CD14-positive monocyte (primary cell): ENCODE data around the gene MYL4. TPM values are rescaled to one million over a fixed set of nuclear protein-coding genes. Genes with fewer than 3 reads are reported as not detected.
A peak's percentile ranks its signal among the peaks of the same experiment; 100 is the strongest.

ENCODE experiments used
- DNase-seq, 3 donors: peaks; one replicate each; pipeline ENCODE4 v3.0.0-alpha.2; 2011 to 2022
- H2AFZ ChIP-seq: 2 replicates; pipeline ENCODE4 v1.6.0; 2012; ENCODE audit warnings: mild to moderate bottlenecking, low read depth, low read length, inconsistent platforms; ENCODE audit not compliant: insufficient read depth, poor library complexity, severe bottlenecking
- H3K27ac ChIP-seq, 2 donors: 1 replicate in 1 of 2; 2 replicates in 1 of 2; pipeline ENCODE4 v1.5.1; 2012 to 2013; ENCODE audit warnings: low read length in 2 of 2, control low read depth in 1 of 2, inconsistent platforms in 1 of 2, low read depth in 1 of 2, mild to moderate bottlenecking in 1 of 2
- H3K27me3 ChIP-seq, 2 donors: one replicate each; pipeline versions ENCODE4 v1.6.0 to v1.6.1; 2011 to 2013; ENCODE audit warnings: low read length in 2 of 2; ENCODE audit not compliant: control insufficient read depth in 2 of 2, insufficient read depth in 2 of 2
- H3K36me3 ChIP-seq, 2 donors: replicated peaks in 1 of 2; 1 replicate in 1 of 2; 2 replicates in 1 of 2; pipeline versions ENCODE4 v1.5.1 to v1.6.1; 2012 to 2013; ENCODE audit warnings: low read length in 2 of 2, control low read depth in 1 of 2, inconsistent platforms in 1 of 2, mild to moderate bottlenecking in 1 of 2; ENCODE audit not compliant: insufficient read depth in 2 of 2, control insufficient read depth in 1 of 2
- H3K4me1 ChIP-seq, 2 donors: 1 replicate in 1 of 2; 2 replicates in 1 of 2; pipeline versions ENCODE4 v1.5.1 to v1.6.1; 2012 to 2013; ENCODE audit warnings: low read length in 2 of 2, control low read depth in 1 of 2, inconsistent platforms in 1 of 2, mild to moderate bottlenecking in 1 of 2, moderate library complexity in 1 of 2; ENCODE audit not compliant: insufficient read depth in 2 of 2, control insufficient read depth in 1 of 2
- H3K4me2 ChIP-seq: replicated peaks from 2 replicates; pipeline ENCODE3; 2012; ENCODE audit warnings: low read length, moderate library complexity, mild to moderate bottlenecking; ENCODE audit not compliant: poor library complexity, severe bottlenecking; ENCODE audit errors: extremely low read depth
- H3K4me3 ChIP-seq, 3 experiments: fragments of 200-600 bp in 1 of 3; sonication (generic) in 1 of 3; replicated peaks in 1 of 3; 1 replicate in 2 of 3; 2 replicates in 1 of 3; pipeline ENCODE4 v1.5.1; 2011 to 2013; ENCODE audit warnings: low read length in 3 of 3, mild to moderate bottlenecking in 3 of 3, control low read depth in 2 of 3, low read depth in 2 of 3, inconsistent platforms in 1 of 3, moderate library complexity in 1 of 3
- H3K79me2 ChIP-seq: 2 replicates; pipeline ENCODE4 v1.6.0; 2012; ENCODE audit warnings: mild to moderate bottlenecking, control low read depth, inconsistent platforms, low read length, moderate library complexity; ENCODE audit not compliant: insufficient read depth
- H3K9ac ChIP-seq: 2 replicates; pipeline ENCODE4 v1.6.0; 2017; ENCODE audit warnings: low read length, mild to moderate bottlenecking; ENCODE audit not compliant: insufficient read depth, poor library complexity, severe bottlenecking
- H3K9me3 ChIP-seq, 2 donors: replicated peaks in 1 of 2; 1 replicate in 1 of 2; 2 replicates in 1 of 2; pipeline versions ENCODE4 v1.5.1 to v1.6.1; 2012 to 2013; ENCODE audit warnings: low read length in 2 of 2, control low read depth in 1 of 2; ENCODE audit not compliant: control insufficient read depth in 1 of 2, insufficient read depth in 1 of 2
- H4K20me1 ChIP-seq: 2 replicates; pipeline ENCODE4 v1.6.0; 2012; ENCODE audit warnings: mild to moderate bottlenecking, low read length, control low read depth, moderate library complexity; ENCODE audit not compliant: insufficient read depth
- H3K27ac Mint-ChIP-seq, 7 donors: one replicate each; pipeline ENCODE4 v1.8.0; 2020; ENCODE audit warnings: mild to moderate bottlenecking in 7 of 7, mixed read lengths in 7 of 7, moderate library complexity in 6 of 7, inconsistent platforms in 2 of 7
- H3K27me3 Mint-ChIP-seq, 3 donors: one replicate each; pipeline ENCODE4 v1.8.0; 2021 to 2022; ENCODE audit warnings: low read depth in 3 of 3, mild to moderate bottlenecking in 3 of 3, mixed read lengths in 3 of 3, moderate library complexity in 3 of 3, inconsistent platforms in 1 of 3
- H3K36me3 Mint-ChIP-seq, 2 donors: one replicate each; pipeline ENCODE4 v1.8.0; 2020; ENCODE audit warnings: mixed read lengths in 2 of 2, inconsistent platforms in 1 of 2, mild to moderate bottlenecking in 1 of 2
- H3K4me1 Mint-ChIP-seq: one replicate; pipeline ENCODE4 v1.8.0; 2020; ENCODE audit warnings: mild to moderate bottlenecking, mixed read lengths
- H3K4me3 Mint-ChIP-seq, 2 donors: one replicate each; pipeline ENCODE4 v1.8.0; 2020; ENCODE audit warnings: mild to moderate bottlenecking in 2 of 2, mixed read lengths in 2 of 2, moderate library complexity in 1 of 2
- H3K9me3 Mint-ChIP-seq, 7 donors: one replicate each; pipeline ENCODE4 v1.8.0; 2020 to 2022; ENCODE audit warnings: mixed read lengths in 7 of 7, mild to moderate bottlenecking in 6 of 7, moderate library complexity in 6 of 7, inconsistent platforms in 2 of 7
- CTCF ChIP-seq: fragments of 200-600 bp; IDR thresholded peaks from one replicate; pipeline ENCODE4 v1.8.0; 2022; ENCODE audit warnings: antibody characterized with exemption, mild to moderate bottlenecking
- WGBS: methylation state at CpG from one replicate; pipeline ENCODE4 v1.1.5; 2013; ENCODE audit warnings: missing lambda C conversion rate; ENCODE audit not compliant: insufficient coverage; 5-methylcytosine and 5-hydroxymethylcytosine counted together
- intact Hi-C, 2 donors: fragments of 100-400 bp; cut with micrococcal nuclease; formaldehyde crosslinking; loops; one replicate each; pipeline versions ENCODE4 v1.15.0 to v1.15.1; 2023
- polyA plus RNA-seq, 3 donors: library from polyadenylated mRNA; depleted of rRNA in 1 of 3; unstranded in 2 of 3; stranded (reverse) in 1 of 3; fragments of 300-500 nt in 2 of 3; fragments of >200 nt in 1 of 3; fragmentation: Illumina TruSeq in 2 of 3; gene quantifications; 1 replicate in 2 of 3; 2 replicates in 1 of 3; pipeline ENCODE4 v1.2.3, GENCODE V29; 2012 to 2021

The MYL4 gene
- polyA plus RNA-seq, 3 donors: 0.43 TPM; not detected in 2

GRCh38 chr17:47238321-47239010 lies 29.3 kb downstream of the MYL4 start:
- H3K4me1 ChIP-seq: peaks cover 13 to 16% of the 10 kb centered on the region in 2 donors
- 90% methylated on average over 18 of the region's 29 CpGs for WGBS
- H3K4me3 Mint-ChIP-seq: no peak overlapping the region
- no peak overlapping the region for H3K9ac ChIP-seq
- intact Hi-C loops: no loop called here
- H3K9me3 Mint-ChIP-seq: peaks cover 5 to 14% (median 11%) of the 10 kb centered on the region in 7 donors
- H3K9me3 ChIP-seq: peaks cover 0 to 20% of the 10 kb centered on the region in 2 donors
- no peaks in the 10 kb centered on the region for H4K20me1 ChIP-seq
- H3K27ac Mint-ChIP-seq: no peak overlapping the region
- H2AFZ ChIP-seq: no peak overlapping the region
- peaks cover 2 to 5% (median 4%) of the 10 kb centered on the region in 3 donors for H3K27me3 Mint-ChIP-seq
- H3K36me3 ChIP-seq: no peaks in the 10 kb centered on the region
- no peak overlapping the region for H3K4me3 ChIP-seq
- H3K4me2 ChIP-seq: no peak overlapping the region
- H3K27me3 ChIP-seq: no peaks in the 10 kb centered on the region
- H3K79me2 ChIP-seq: no peaks in the 10 kb centered on the region
- no peaks in the 10 kb centered on the region for H3K36me3 Mint-ChIP-seq
- peaks cover 18% of the 10 kb centered on the region for H3K4me1 Mint-ChIP-seq
- TF ChIP-seq CTCF: no peak
- DNase-seq: no peak
- H3K27ac ChIP-seq: no peak overlapping the region

DNA sequence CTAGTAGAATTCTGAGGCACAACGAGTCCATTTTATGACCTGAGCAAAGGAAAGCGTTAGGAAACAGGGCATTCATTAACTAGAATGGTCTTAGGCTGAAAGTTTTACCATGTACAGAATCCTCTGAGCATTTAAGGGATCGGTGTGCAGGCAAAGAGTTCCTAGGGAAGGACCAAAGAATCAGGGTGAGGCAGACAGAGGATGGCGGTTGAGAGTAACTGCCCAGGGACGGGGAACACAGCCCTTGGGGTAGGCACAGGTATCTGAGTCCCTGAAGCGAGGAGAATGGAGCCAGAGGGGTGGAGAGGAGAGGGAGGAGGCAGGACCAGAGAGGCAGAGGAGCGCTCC lies 30.4 kb downstream of the MYL4 start:
- Histone ChIP-seq H4K20me1 (no peaks in the 10 kb centered on the region), H3K4me2 (no peak overlapping the region), H3K79me2 (no peaks in the 10 kb centered on the region), H3K27me3 (no peaks in the 10 kb centered on the region), H3K36me3 (no peaks in the 10 kb centered on the region), H2AFZ (peak overlapping the region; percentile 38), H3K4me3 (no peak overlapping the region), H3K27ac (no peak overlapping the region), H3K4me1 (peaks cover 13 to 16% of the 10 kb centered on the region in 2 donors), H3K9ac (no peak overlapping the region), H3K9me3 (peaks cover 0 to 20% of the 10 kb centered on the region in 2 donors)
- TF ChIP-seq CTCF: no peak
- 95% methylated on average over 7 of the region's 7 CpGs for WGBS
- no peak overlapping the region for H3K4me3 Mint-ChIP-seq
- H3K27ac Mint-ChIP-seq: no peak overlapping the region
- DNase-seq: no peak
- no peaks in the 10 kb centered on the region for H3K36me3 Mint-ChIP-seq
- intact Hi-C loops: no loop called here
- peaks cover 5 to 14% (median 11%) of the 10 kb centered on the region in 7 donors for H3K9me3 Mint-ChIP-seq
- peaks cover 3 to 5% (median 5%) of the 10 kb centered on the region in 3 donors for H3K27me3 Mint-ChIP-seq
- peaks cover 18% of the 10 kb centered on the region for H3K4me1 Mint-ChIP-seq
